ENCODE measurements around the gene MESP2.
"Not testable (repeated sequence)": the region's sequence is repeated elsewhere in the genome, so short reads cannot be mapped to it uniquely, and the experiment has no call there.

MESP2 gene

GRCh38 chr15:89782619-89782950 is 6.5 kb downstream of the MESP2 start:
- not testable (repeated sequence) for DNase-seq

- DNase-seq: no peak
These were observed 7.2 kb downstream of the MESP2 start for GRCh38 chr15:89783111-89783860.

GRCh38 chr15:89783861-89784685 is 7.9 kb downstream of the MESP2 start:
- DNase-seq: no peak

- DNase-seq: no peak
These were observed 8.5 kb downstream of the MESP2 start for GRCh38 chr15:89784686-89784960.

- DNase-seq: no peak
These were observed 9.1 kb downstream of the MESP2 start for GRCh38 chr15:89785064-89785773.

- no peak for DNase-seq
These were observed 9.6 kb downstream of the MESP2 start for GRCh38 chr15:89785774-89786140.

GRCh38 chr15:89787944-89788343 is 11.8 kb downstream of the MESP2 start:
- no peak for DNase-seq

- DNase-seq: not testable (repeated sequence)
These were observed 12.5 kb downstream of the MESP2 start for GRCh38 chr15:89788585-89788984.

- no peak for DNase-seq
These were observed 14.1 kb downstream of the MESP2 start for GRCh38 chr15:89790206-89790605.

- DNase-seq: no peak
These were observed 14.5 kb downstream of the MESP2 start for GRCh38 chr15:89790661-89791060.

GRCh38 chr15:89792106-89792805 is 16.1 kb downstream of the MESP2 start:
- no peak for DNase-seq

GRCh38 chr15:89794627-89795241 is 18.6 kb downstream of the MESP2 start:
- no peak for DNase-seq

GRCh38 chr15:89795996-89796395 is 19.9 kb downstream of the MESP2 start:
- DNase-seq: no peak

GRCh38 chr15:89797678-89798201 is 21.6 kb downstream of the MESP2 start:
- no peak for DNase-seq

GRCh38 chr15:89799011-89799911 is 23.1 kb downstream of the MESP2 start:
- no peak for DNase-seq

GRCh38 chr15:89799918-89800498 is 23.9 kb downstream of the MESP2 start:
- no peak for DNase-seq

GRCh38 chr15:89801471-89802195 is 25.5 kb downstream of the MESP2 start:
- DNase-seq: no peak

GRCh38 chr15:89802231-89802928 is 26.2 kb downstream of the MESP2 start:
- DNase-seq: no peak

- no peak for DNase-seq
These were observed 27.1 kb downstream of the MESP2 start for GRCh38 chr15:89802986-89803824.

Measured in DMS153 (cell line).